ENCODE results near the gene BAIAP2. TPM values are rescaled to one million over a fixed set of nuclear protein-coding genes. Genes with fewer than 3 reads are reported as not detected.

Gene BAIAP2
- total and polyA plus RNA-seq, 9 donors, result 12.0 to 80.6 (median 23.2) TPM

DNA sequence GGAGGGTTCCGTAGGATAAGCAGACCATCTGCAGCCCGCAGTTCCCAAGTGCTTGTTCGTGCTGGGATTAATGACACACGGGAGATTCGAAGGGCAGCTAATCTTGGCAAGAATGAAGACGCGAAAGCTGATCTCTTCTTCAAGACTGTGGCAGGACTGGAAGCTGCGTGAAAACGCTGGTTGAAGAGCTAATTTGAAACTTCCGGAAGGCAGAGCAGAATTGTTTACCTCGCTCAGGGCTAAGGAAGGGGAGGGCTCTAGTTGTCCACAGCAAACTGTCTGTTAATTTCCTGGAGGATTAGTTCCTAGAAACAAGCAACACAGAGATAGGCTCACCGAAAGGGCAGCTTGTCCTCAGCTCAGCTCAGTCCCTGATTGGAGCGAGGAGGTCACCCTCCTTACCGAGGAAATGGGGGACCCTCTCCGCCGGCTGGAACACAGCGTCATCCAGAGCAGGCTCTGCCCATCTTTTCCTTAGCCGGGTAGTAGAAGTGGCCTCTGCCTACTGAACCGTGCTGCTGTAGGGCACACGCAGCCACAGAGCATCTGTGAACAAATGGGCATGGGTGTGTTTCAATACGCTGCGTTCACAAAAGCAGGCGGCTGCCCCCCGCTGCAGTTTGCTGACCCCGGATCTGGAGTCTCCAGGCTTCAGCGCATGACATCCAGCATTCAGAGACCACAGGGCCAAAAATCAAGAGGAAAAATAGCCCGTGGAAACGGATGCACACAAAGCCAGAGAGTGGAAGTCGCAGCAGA lies 16.7 kb upstream of the BAIAP2 start:
- TF ChIP-seq POLR2A (IDR thresholded peaks at IDR 0.05) (no peak), EP300 (IDR thresholded peaks at IDR 0.05) (no peak)
- TF ChIP-seq, protein P1, sequence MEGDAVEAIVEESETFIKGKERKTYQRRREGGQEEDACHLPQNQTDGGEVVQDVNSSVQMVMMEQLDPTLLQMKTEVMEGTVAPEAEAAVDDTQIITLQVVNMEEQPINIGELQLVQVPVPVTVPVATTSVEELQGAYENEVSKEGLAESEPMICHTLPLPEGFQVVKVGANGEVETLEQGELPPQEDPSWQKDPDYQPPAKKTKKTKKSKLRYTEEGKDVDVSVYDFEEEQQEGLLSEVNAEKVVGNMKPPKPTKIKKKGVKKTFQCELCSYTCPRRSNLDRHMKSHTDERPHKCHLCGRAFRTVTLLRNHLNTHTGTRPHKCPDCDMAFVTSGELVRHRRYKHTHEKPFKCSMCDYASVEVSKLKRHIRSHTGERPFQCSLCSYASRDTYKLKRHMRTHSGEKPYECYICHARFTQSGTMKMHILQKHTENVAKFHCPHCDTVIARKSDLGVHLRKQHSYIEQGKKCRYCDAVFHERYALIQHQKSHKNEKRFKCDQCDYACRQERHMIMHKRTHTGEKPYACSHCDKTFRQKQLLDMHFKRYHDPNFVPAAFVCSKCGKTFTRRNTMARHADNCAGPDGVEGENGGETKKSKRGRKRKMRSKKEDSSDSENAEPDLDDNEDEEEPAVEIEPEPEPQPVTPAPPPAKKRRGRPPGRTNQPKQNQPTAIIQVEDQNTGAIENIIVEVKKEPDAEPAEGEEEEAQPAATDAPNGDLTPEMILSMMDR (IDR thresholded peaks at IDR 0.05), result no peak
- Histone ChIP-seq H3K9me3 (no peaks in the 10 kb centered on the region), H3K36me3 (no peaks in the 10 kb centered on the region), H3K27me3 (no peaks in the 10 kb centered on the region), H3K27ac (peak overlapping the region; percentile 28 to 51), H3K4me1 (ENCODE audit: insufficient read depth) (peaks cover 7% of the 10 kb centered on the region), H3K4me3 (peak overlapping the region; percentile 11)
- intact Hi-C loops (cut with DNase I), result no loop called here
- peak in 3 of 5 donors; percentile 41 to 49 (median 44) for DNase-seq
- 2 to 5% (median 3%) methylated on average over 29 of the region's 29 CpGs for WGBS, 3 donors

- H3K27ac ChIP-seq, result no peak overlapping the region
These were observed 15.1 kb upstream of the BAIAP2 start for GRCh38 chr17:81019563-81020442.

GRCh38 chr17:81020443-81020766 lies 14.5 kb upstream of the BAIAP2 start:
- no peak for DNase-seq
- intact Hi-C loops (cut with DNase I), result loop anchor here in 1 of 4 donors (5.0 kb wide), 1 partner anchor 77 kb away; no protein-coding TSS in a partner anchor
- no peaks in the 10 kb centered on the region for H3K36me3 ChIP-seq
- TF ChIP-seq, protein P1 (IDR thresholded peaks at IDR 0.05), result no peak
- TF ChIP-seq POLR2A (IDR thresholded peaks at IDR 0.05) (no peak), EP300 (IDR thresholded peaks at IDR 0.05) (no peak)
- H3K27me3 ChIP-seq, result no peaks in the 10 kb centered on the region
- no peaks in the 10 kb centered on the region for H3K9me3 ChIP-seq
- 92 to 96% (median 94%) methylated on average over 11 of the region's 11 CpGs for WGBS, 3 donors
- H3K4me3 ChIP-seq, result no peak overlapping the region
- H3K4me1 ChIP-seq (ENCODE audit: insufficient read depth), result peaks cover 7% of the 10 kb centered on the region
- no peak overlapping the region for H3K27ac ChIP-seq

More at GRCh38 chr17:81019563-81020442, 15.1 kb upstream of the BAIAP2 start:
- 85 to 96% (median 92%) methylated on average over 23 to 24 of the region's 24 CpGs for WGBS, 3 donors
- intact Hi-C loops (cut with DNase I), result loop anchor here in 1 of 4 donors (5.0 kb wide), 1 partner anchor 77 kb away; no protein-coding TSS in a partner anchor
- DNase-seq, result no peak
- peaks cover 7% of the 10 kb centered on the region for H3K4me1 ChIP-seq (ENCODE audit: insufficient read depth)
- no peaks in the 10 kb centered on the region for H3K36me3 ChIP-seq
- no peaks in the 10 kb centered on the region for H3K9me3 ChIP-seq
- H3K27me3 ChIP-seq, result no peaks in the 10 kb centered on the region
- no peak overlapping the region for H3K4me3 ChIP-seq
- no peak for TF ChIP-seq POLR2A (IDR thresholded peaks at IDR 0.05)
- TF ChIP-seq, protein P1 (IDR thresholded peaks at IDR 0.05), result no peak
- no peak for TF ChIP-seq EP300 (IDR thresholded peaks at IDR 0.05)

DNA sequence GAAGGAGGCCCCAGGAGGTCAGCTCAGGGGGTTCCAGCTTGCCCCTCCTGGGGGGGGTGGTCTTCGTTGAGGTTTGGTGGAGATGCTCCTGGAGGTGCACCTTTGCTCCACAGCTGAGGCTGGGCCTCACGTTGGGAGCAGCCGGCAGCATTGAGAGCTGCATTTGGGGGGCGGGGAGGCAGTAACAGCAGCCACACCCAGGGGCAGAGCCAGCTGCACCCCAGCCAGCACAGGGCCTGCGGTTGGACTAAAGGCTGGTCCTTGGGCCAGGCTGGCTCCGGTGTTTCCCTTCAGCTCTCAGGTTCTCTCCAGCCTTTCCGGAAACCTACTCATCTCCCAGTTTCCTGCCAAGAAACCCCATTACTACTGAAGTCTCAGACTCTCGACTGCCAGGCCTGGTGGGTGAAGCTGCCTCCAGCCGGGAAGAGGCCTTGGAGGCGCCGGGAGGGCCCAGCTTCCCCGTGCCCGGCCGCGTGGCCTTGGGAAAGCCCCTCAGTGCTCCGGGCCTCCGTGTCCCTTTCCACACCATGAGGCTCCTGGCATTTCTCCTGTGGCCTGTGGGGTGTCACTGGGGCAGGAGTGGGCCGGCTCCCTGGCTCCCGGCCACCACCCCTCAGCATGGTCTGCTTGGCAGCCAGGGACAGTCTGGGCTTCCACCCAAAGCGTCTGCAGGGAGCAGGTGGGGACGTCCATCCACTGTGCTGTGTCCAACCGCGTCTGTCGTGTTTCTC lies 14.0 kb upstream of the BAIAP2 start:
- H3K4me3 ChIP-seq, result no peak overlapping the region
- H3K9me3 ChIP-seq, result no peaks in the 10 kb centered on the region
- H3K4me1 ChIP-seq (ENCODE audit: insufficient read depth), result peaks cover 7% of the 10 kb centered on the region
- 33 to 41% (median 34%) methylated on average over 19 to 24 of the region's 24 CpGs for WGBS, 3 donors
- intact Hi-C loops (cut with DNase I), result loop anchor here in 1 of 4 donors (5.0 kb wide), 1 partner anchor 76 kb away; no protein-coding TSS in a partner anchor
- no peaks in the 10 kb centered on the region for H3K36me3 ChIP-seq
- DNase-seq, result peak in 4 of 5 donors; percentile 12 to 54 (median 38)
- TF ChIP-seq, protein P1 (IDR thresholded peaks at IDR 0.05), result no peak
- TF ChIP-seq POLR2A (IDR thresholded peaks at IDR 0.05) (no peak), EP300 (IDR thresholded peaks at IDR 0.05) (no peak)
- no peaks in the 10 kb centered on the region for H3K27me3 ChIP-seq
- no peak overlapping the region for H3K27ac ChIP-seq
